HG02759 (cell line): ENCODE data around the gene TJP3.
"Not testable (repeated sequence)": the region's sequence is repeated elsewhere in the genome, so short reads cannot be mapped to it uniquely, and the experiment has no call there.

Experiments
- ATAC-seq: cut with Tn5 transposase; IDR thresholded peaks from one replicate; pipeline ENCODE4 v1.9.1; 2021; ENCODE audit warnings: mild to moderate bottlenecking, moderate library complexity; ENCODE audit not compliant: unreplicated experiment

Gene TJP3

DNA sequence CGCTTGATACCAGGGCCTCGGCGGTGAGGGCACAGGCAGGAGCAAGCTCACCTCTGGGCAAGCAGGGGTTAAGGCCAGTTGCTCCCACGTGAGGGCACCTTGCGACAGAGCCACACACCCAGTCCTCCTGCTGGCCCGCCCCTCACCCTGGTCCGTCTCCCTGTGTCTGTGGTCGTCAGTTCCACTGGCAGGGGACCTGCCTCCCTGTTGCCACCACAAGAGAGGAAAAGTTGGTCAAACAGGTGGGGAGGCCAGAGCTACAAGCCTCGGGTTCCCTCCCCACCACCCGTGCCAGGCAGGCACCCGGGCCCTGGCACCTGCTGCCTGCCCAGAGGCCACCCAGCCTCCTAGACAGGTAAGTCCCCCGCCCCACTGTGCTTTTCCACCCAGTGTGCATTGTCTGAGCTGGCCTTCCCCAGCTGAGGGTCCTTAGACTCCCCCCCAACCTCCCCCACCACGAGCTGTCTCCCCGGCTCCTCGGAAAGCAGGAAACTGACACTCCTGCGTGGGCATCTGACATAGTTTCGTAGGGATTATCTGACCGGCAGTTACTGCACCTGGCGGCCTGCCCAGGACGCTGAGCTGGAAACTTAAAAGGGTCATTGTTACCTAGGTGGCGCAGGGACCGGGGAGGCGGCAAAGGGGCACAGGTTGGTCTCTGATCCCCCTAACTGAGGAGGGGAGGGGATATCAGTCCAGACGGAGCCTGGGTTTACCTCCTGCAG lies at the start of gene TJP3:
Gene TJP3, plus strand, starts transcription at position 178 of the 725 bp plus-strand sequence. CDS start 20,049 bp downstream, outside the sequence.
- no peak for ATAC-seq

- no peak for ATAC-seq
Measured at GRCh38 chr19:3658870-3659745, 49.1 kb upstream of the TJP3 start.

GRCh38 chr19:3659746-3660112 lies 48.5 kb upstream of the TJP3 start:
- no peak for ATAC-seq

DNA sequence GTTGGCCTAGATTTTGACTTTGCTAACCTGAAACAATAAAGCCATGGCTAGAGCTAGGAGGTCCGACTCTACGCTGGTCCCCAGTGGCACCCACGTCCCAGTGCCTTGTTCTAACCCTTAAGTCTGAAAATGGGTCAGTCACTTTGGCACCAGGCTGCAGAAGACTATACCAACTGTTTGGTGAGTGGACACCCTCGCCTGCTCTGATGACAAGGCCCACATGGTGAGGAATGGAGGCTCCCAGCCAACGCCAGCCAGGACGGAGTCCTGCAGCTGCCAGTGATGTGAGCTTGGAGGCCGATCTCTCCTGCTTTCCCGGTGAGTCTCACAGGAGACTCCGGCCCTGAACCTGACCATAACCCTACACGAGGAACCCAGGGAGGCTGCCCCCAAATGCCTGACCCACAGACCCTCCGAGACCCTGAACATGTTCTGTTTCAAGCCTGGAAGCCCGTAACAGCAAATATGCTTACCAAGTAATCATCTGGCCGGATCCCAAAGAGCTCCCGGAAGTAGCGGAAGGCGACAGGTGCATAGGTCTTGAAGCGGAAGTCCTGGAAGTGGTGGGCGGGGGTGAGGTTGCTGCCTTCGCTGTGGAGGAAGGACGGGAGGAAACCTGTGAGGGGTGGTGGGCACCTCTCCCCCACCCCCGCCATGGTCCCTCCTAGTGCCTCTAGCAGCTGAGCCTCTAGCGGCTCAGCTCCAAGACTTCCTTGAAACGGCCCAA lies 47.5 kb upstream of the TJP3 start:
- no peak for ATAC-seq

GRCh38 chr19:3661284-3662238 lies 46.6 kb upstream of the TJP3 start:
- ATAC-seq: no peak

GRCh38 chr19:3663838-3664237 lies 44.3 kb upstream of the TJP3 start:
- no peak for ATAC-seq

GRCh38 chr19:3664879-3665642 lies 43.1 kb upstream of the TJP3 start:
- ATAC-seq: no peak

DNA sequence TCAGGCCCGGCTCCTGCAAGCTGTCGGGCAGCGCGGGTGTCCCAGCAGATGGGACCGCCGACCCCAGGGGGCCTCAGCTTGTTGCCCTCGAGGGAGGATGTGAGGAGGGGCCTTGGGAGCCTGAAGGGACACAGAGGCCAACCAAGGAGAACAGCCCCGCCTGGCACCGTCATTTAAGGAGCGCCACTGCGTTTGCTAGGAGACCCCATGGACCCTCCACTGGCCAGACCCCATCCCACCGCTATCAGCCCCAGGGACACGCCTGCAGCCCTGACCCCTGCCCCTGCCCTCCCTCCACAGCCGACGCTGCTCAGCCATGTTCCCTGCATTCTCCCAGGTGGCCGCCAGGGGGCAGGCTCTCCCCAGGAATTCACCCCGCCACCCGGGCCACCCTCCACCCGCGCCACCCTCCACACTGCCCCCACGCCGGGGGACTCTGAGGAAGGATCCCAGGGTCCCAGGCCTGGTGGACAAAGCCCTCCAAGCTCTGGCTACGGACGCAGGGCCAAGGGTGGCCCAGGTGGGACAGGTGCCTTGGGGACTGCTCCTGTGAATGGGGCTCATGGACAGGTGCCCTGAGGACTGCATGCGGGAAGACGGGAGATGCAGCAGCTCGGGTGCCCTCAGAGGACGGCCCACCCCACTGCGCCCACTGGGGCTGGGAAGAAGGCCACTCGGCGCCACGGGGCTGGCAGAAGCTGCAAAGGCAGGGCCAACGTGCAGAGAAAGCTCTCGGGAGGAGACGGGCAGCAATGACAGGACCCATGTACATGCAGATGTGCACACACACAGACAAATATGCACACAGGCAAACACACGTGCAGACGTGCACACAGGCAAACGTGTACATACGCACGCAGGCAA lies 42.3 kb upstream of the TJP3 start:
- no peak for ATAC-seq

DNA sequence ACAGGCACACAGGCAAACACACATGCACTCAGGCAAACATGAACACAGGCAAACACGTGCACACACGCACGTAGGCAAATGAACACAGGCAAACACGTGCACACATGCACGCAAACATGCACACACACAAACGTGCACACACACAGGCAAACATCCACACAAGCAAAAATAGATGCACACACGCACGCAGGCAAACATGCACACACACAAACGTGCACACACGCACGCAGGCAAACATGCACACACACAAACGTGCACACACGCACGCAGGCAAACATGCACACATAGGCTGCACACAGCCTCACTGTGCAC lies 41.7 kb upstream of the TJP3 start:
- not testable (repeated sequence) for ATAC-seq

GRCh38 chr19:3667037-3667638 lies 41.0 kb upstream of the TJP3 start:
- no peak for ATAC-seq

GRCh38 chr19:3667766-3668165 lies 40.4 kb upstream of the TJP3 start:
- no peak for ATAC-seq

DNA sequence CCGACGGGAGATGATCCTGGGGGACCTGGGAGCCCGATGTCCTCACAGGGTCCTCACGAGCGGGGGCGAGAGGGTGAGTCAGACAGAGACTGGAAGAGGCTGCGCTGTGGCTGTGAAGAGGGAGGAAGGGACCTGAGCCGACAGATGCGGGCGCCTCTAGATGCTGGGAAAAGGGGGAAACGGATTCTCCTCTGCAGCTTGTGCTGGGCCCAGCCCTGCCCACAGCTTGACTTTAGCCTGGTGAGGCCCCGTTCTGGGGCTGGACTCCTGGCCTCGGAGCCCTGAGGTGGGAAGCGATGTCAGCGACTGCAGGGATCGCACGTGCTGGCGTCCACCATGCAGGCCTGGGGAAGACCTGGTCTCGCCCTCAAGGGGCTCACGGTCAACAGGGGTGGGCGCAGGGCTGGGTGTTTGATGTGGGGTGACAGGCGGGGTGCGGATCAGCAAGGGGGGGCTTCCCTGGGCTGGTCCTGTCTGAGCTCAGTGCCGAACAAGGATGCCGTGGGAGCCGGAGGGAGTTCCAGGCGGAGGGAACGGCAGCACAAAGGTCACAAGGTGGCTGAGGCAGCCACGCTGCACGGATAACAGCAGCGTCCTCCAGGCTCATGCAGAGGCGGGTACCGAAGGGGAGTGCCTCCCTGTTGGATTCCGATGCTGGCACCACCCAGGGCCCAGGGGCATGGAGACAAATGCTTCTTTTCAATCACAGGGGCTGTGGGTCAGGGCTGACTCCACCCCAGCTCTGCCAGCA lies 39.7 kb upstream of the TJP3 start:
- ATAC-seq: no peak

DNA sequence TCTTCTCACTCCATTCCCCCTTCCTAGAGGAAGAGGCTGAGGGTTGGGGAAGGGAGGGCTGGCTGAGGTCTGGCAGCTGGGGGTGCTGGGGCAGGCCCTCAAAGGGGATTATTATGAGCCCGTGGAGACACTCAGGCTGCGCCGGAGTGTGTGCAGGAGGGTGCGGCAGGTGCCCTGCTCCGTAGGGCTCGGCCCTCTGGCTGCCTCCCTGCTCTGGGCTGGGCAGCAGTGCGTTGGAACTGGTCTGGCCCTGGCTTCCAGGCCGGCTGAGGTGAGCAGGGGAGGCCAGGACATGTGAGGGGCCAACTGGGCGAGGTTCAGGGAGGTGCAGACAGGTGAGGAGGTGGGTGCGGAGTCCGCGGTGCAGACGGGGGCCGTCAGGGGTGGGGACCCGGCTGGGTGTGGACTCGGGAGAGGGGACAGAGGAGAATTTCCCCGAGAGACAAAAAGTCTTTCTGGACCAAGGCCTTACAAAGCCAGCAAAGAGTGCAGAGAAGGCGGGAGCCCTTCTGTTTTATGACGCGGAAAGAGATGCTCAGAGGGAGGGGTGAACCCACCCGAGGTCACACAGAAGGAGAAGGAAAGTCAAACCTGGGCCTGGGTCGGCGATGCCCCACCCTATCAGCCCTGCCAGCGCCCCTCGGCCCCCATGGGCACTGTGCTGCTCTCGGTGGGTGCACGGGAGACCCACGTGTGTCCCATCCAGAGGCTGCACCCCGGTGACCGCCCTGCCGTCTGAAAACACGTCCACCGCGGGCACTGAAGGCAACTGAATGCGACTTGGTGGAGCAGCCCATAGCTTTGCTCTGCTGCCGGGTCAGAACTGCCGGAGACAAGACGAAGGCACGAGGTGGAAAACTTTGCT lies 38.9 kb upstream of the TJP3 start:
- no peak for ATAC-seq

GRCh38 chr19:3669947-3670795 lies 38.0 kb upstream of the TJP3 start:
- no peak for ATAC-seq

DNA sequence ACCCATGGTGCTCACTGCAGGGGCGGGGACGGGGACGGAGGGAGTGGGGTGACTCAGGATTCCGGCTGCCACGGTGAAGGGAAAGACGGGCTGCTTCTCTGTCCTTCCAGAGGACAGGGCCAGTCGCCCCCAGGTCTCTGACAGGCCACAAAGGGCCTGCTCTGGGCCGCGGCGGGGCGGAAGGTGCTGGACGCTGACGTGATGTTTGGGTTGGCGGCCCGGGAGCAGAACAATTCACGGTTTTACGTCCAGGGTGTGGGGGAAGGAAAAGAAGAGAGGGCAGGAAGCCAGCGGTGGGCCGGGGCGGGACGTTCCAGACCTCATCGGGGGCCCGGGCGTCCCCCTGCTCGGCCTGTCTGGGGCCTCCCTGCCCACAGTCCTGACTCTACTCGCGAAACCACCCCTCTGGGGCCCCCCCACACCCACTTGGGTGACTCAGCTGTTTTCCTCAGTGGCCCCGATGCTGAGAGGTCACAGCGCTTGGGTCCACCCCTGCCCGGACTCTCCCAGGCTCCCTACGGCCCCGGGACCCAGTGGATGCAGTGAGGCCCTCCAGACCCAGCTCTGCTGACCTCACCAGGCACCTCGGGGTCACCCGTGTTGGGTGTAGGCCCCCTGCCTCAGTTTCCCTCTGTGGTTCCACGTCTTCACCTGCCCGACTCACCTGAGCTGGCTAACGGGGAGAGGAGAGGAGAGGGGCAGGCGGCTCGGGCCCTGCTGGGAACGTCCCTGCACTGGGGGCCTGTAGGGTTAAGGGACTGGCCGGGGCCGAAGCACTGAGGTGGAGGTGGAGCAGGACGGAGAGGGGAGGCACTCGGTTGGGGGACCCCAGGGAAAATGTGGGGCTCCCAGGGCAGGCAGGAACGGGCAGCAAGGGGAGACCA lies 37.1 kb upstream of the TJP3 start:
- no peak for ATAC-seq
